Upper lobe of left lung (tissue), 6 donors: ENCODE results near the gene MAP2. TPM values are rescaled to one million over a fixed set of nuclear protein-coding genes. Genes with fewer than 3 reads are reported as not detected.

Experiments used
- ATAC-seq, 2 donors: fragments of 200-7000 bp; cut with Tn5 transposase; one replicate each; pipeline ENCODE4 v1.9.1; 2022; ENCODE audit warnings: mild to moderate bottlenecking in 2 of 2, moderate library complexity in 2 of 2; ENCODE audit not compliant: low FRiP score in 2 of 2
- DNase-seq, 2 donors: peaks; one replicate each; pipeline ENCODE4 v3.0.0-alpha.2; 2019 to 2020
- H3K27ac ChIP-seq, 4 donors: fragments of 200-600 bp; sonication (generic); one replicate each; pipeline ENCODE4 v1.5.1; 2016 to 2019
- H3K27me3 ChIP-seq, 4 donors: fragments of 200-600 bp; sonication (generic); one replicate each; pipeline ENCODE4 v1.5.1; 2017 to 2019
- H3K36me3 ChIP-seq, 4 donors: fragments of 200-600 bp; sonication (generic); one replicate each; pipeline ENCODE4 v1.5.1; 2016 to 2019
- H3K4me1 ChIP-seq, 4 donors: fragments of 200-600 bp; sonication (generic); one replicate each; pipeline ENCODE4 v1.5.1; 2018 to 2019
- H3K4me3 ChIP-seq, 4 donors: fragments of 200-600 bp; sonication (generic); one replicate each; pipeline ENCODE4 v1.5.1; 2017 to 2019; ENCODE audit warnings: mild to moderate bottlenecking in 2 of 4, moderate library complexity in 1 of 4
- H3K9me3 ChIP-seq, 4 donors: fragments of 200-600 bp; sonication (generic); one replicate each; pipeline ENCODE4 v1.5.1; 2018 to 2019
- CTCF ChIP-seq, 6 experiments: fragments of 450-650 bp in 4 of 6; fragments of 200-600 bp in 2 of 6; sonication (generic) in 2 of 6; IDR thresholded peaks; one replicate each; pipeline ENCODE4 v1.5.1; 2016 to 2019; ENCODE audit warnings: antibody characterized with exemption in 6 of 6
- EP300 ChIP-seq, 4 donors: sonication (generic); formaldehyde crosslinking; IDR thresholded peaks; one replicate each; pipeline ENCODE4 v1.5.1; 2017; ENCODE audit warnings: antibody characterized with exemption in 4 of 4, control low read depth in 2 of 4
- POLR2A ChIP-seq, 4 donors: fragments of 450-650 bp; IDR thresholded peaks; one replicate each; pipeline ENCODE4 v1.5.1; 2016 to 2017; ENCODE audit warnings: antibody characterized with exemption in 4 of 4, mild to moderate bottlenecking in 2 of 4
- POLR2AphosphoS5 ChIP-seq, 2 donors: sonication (generic); formaldehyde crosslinking; IDR thresholded peaks; one replicate each; pipeline ENCODE4 v1.5.1; 2017; ENCODE audit warnings: antibody characterized with exemption in 2 of 2
- WGBS, 2 donors: methylation state at CpG; one replicate each; pipeline ENCODE4 v1.1.5; 2017 to 2018; 5-methylcytosine and 5-hydroxymethylcytosine counted together
- total RNA-seq, 6 donors: library from RNA; depleted of rRNA in 4 of 6; stranded (reverse); fragments of >200 nt in 4 of 6; gene quantifications; one replicate each; pipeline versions ENCODE4 v1.1.0 to v1.2.1, GENCODE V29; 2016 to 2021
- donor health status: DM: no; HTN: no; CAD: no; lungs with moderate emphysema.
- donor health status: DM: no; HTN: yes; CAD: no; lungs with severe emphysema.

MAP2 gene
- total RNA-seq, 6 donors from 2014 or later: 25.2 to 121 (median 58.7) TPM

- Histone ChIP-seq H3K27ac (no peak overlapping the region), H3K9me3 (no peaks in the 10 kb centered on the region), H3K36me3 (no peaks in the 10 kb centered on the region), H3K4me3 (no peak overlapping the region), H3K4me1 (no peaks in the 10 kb centered on the region), H3K27me3 (no peaks in the 10 kb centered on the region)
- TF ChIP-seq POLR2A (IDR thresholded peaks at IDR 0.05): no peak
- no peak for TF ChIP-seq POLR2AphosphoS5 (IDR thresholded peaks at IDR 0.05)
- no peak for TF ChIP-seq CTCF (IDR thresholded peaks at IDR 0.05)
- no peak for TF ChIP-seq EP300 (IDR thresholded peaks at IDR 0.05)
- ATAC-seq (no peak), DNase-seq (no peak)
Observed at GRCh38 chr2:209519271-209519670, 95.4 kb downstream of the MAP2 start.

DNA sequence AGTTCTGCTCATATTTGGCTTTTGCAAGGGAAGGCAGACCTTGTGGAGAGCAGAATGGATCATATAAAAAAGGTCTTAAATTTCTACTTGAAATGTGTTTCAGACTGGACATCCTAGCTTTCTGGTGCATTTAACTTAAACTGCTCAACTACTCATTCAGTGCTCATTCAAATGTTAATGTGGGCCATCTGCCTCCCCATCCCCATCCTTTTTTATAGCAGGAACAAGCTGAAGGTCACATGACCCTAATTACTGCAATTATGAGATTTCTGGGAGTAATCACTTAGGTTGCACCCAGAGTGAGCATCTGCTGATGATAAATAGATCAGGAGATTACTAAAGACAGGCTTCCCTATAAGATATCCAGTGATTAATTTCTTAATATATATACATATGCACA is 96.1 kb downstream of the MAP2 start:
- Histone ChIP-seq H3K36me3 (no peaks in the 10 kb centered on the region), H3K27me3 (no peaks in the 10 kb centered on the region), H3K4me1 (no peaks in the 10 kb centered on the region), H3K27ac (no peak overlapping the region), H3K9me3 (no peaks in the 10 kb centered on the region), H3K4me3 (no peak overlapping the region)
- DNase-seq: no peak
- ATAC-seq: no peak
- TF ChIP-seq POLR2AphosphoS5 (IDR thresholded peaks at IDR 0.05) (no peak), EP300 (IDR thresholded peaks at IDR 0.05) (no peak), CTCF (IDR thresholded peaks at IDR 0.05) (no peak), POLR2A (IDR thresholded peaks at IDR 0.05) (no peak)

DNA sequence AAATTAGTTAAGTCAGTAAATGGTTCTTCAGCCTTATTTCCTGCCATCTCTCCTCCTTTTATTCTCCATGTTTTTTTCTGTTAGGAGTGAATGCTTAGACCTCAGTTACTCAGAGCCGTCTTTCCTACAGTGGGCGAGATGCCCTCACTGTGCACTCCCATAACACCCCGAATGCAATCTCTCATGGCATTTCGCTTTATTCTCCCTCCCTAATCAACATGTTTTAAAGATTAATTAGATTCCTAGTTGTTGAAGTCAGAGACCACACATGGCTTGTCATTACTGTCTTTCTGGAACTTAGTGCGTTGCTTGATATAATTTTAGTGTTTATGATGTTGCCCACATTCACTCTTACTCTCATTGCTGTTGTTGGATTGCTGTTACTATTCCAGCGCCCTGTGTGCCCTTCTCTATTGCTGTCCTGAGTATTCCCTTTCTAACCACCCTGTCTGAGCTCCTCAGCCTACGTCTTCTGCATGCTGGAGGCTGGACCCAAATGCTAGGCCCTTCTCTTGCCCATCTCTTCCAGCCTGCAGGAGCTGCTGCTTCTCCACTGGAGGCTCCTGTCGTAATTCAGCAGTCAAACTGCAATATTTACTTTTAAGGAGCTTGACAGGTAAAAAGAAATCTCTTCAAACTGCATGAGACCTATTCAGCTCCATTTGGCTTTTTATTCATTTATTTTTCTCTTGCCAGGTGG is 99.3 kb downstream of the MAP2 start:
- ATAC-seq (no peak), DNase-seq (no peak)
- peaks cover 0 to 17% (median 4%) of the 10 kb centered on the region in 4 donors for H3K4me1 ChIP-seq
- WGBS, 2 donors: 91 to 93% methylated on average over 8 of the region's 8 CpGs
- TF ChIP-seq POLR2AphosphoS5 (IDR thresholded peaks at IDR 0.05): no peak
- TF ChIP-seq EP300 (IDR thresholded peaks at IDR 0.05): no peak
- no peak for TF ChIP-seq CTCF (IDR thresholded peaks at IDR 0.05)
- no peak for TF ChIP-seq POLR2A (IDR thresholded peaks at IDR 0.05)
- no peaks in the 10 kb centered on the region for H3K36me3 ChIP-seq
- H3K27me3 ChIP-seq: no peaks in the 10 kb centered on the region
- no peaks in the 10 kb centered on the region for H3K9me3 ChIP-seq
- H3K27ac ChIP-seq: no peak overlapping the region
- H3K4me3 ChIP-seq: no peak overlapping the region

DNA sequence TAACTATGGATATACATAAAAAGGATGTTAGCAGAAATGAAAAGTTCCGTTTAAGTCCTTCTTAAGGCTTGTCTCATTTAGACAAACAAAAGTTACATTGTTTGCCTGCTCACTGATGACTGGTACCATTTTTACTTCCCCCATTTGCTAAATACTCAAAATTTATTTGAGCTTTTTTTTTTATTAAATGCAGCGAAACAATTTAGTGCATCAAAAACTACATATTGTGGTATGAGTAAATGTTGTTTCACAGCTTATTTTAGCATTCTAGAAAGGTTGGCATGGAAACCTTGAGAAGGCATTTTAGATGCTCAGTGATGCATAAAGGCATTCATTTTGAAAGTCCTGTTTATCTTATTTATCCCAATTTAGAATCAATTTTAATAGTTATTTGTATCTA is 100.0 kb downstream of the MAP2 start:
- Histone ChIP-seq H3K9me3 (no peaks in the 10 kb centered on the region), H3K27ac (no peak overlapping the region), H3K4me1 (peaks cover 0 to 17% (median 4%) of the 10 kb centered on the region in 4 donors), H3K36me3 (no peaks in the 10 kb centered on the region), H3K27me3 (no peaks in the 10 kb centered on the region), H3K4me3 (no peak overlapping the region)
- WGBS, 2 donors: 76 to 77% methylated on average over 2 of the region's 2 CpGs
- DNase-seq: no peak
- TF ChIP-seq CTCF (IDR thresholded peaks at IDR 0.05) (no peak), EP300 (IDR thresholded peaks at IDR 0.05) (no peak), POLR2A (IDR thresholded peaks at IDR 0.05) (no peak), POLR2AphosphoS5 (IDR thresholded peaks at IDR 0.05) (no peak)
- no peak for ATAC-seq

DNA sequence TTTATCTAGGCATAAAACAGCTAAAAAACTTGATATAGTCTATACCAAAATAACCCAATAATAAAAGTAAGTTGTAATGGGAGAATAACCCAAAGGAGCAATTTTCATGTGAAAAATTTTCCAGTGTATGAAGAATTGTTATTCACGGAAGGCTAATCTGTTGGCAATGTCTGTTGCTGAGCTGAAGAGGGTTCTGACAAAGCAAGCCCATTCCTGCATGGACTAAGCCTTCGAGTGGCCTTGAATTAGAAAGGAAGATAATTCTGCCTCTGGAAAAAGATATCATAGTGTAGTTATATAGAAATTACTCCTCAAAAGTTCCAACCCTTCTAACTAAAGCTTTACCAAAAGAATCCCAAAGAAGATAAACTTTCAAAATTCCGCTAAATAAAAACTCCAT is 101.5 kb downstream of the MAP2 start:
- WGBS, 2 donors: 64 to 70% methylated on average over 3 of the region's 3 CpGs
- H3K27me3 ChIP-seq: no peaks in the 10 kb centered on the region
- H3K4me3 ChIP-seq: no peak overlapping the region
- ATAC-seq (no peak), DNase-seq (no peak)
- TF ChIP-seq POLR2AphosphoS5 (IDR thresholded peaks at IDR 0.05): no peak
- no peak for TF ChIP-seq EP300 (IDR thresholded peaks at IDR 0.05)
- no peak for TF ChIP-seq CTCF (IDR thresholded peaks at IDR 0.05)
- no peak for TF ChIP-seq POLR2A (IDR thresholded peaks at IDR 0.05)
- peaks cover 0 to 17% (median 4%) of the 10 kb centered on the region in 4 donors for H3K4me1 ChIP-seq
- peak overlapping the region in 3 of 4 donors; percentile 27 to 68 (median 45) for H3K27ac ChIP-seq
- H3K36me3 ChIP-seq: no peaks in the 10 kb centered on the region
- H3K9me3 ChIP-seq: no peaks in the 10 kb centered on the region
